HEK293 (cell line): ENCODE results near the gene NCOA7.

ENCODE experiments used
- EGR2 ChIP-seq: fragments of 450-650 bp; formaldehyde crosslinking; IDR thresholded peaks from 2 replicates; pipeline ENCODE4 v1.5.1; 2016; ENCODE audit warnings: low read depth, missing biosample characterization, missing genetic modification characterization
- PRDM10 ChIP-seq: fragments of 450-650 bp; formaldehyde crosslinking; IDR thresholded peaks from 2 replicates; pipeline ENCODE4 v1.5.1; 2016; ENCODE audit warnings: missing biosample characterization, missing genetic modification characterization
- PRDM4 ChIP-seq: fragments of 450-650 bp; formaldehyde crosslinking; IDR thresholded peaks from 2 replicates; pipeline ENCODE4 v1.5.1; 2017; ENCODE audit warnings: missing biosample characterization, missing genetic modification characterization
- SP7 ChIP-seq: fragments of 450-650 bp; formaldehyde crosslinking; IDR thresholded peaks from 2 replicates; pipeline ENCODE4 v1.5.1; 2016; ENCODE audit warnings: missing biosample characterization, missing genetic modification characterization
- YY1 ChIP-seq: fragments of 450-650 bp; formaldehyde crosslinking; IDR thresholded peaks from 2 replicates; pipeline ENCODE4 v1.5.1; 2018; ENCODE audit warnings: missing biosample characterization, missing genetic modification characterization
- YY2 ChIP-seq: fragments of 450-650 bp; formaldehyde crosslinking; IDR thresholded peaks from 2 replicates; pipeline ENCODE4 v1.5.1; 2016; ENCODE audit warnings: missing biosample characterization, missing genetic modification characterization
- ZFP41 ChIP-seq: fragments of 450-650 bp; formaldehyde crosslinking; IDR thresholded peaks from 2 replicates; pipeline ENCODE4 v1.5.1; 2016; ENCODE audit warnings: missing biosample characterization, missing genetic modification characterization, borderline replicate concordance
- ZNF10 ChIP-seq: fragments of 450-650 bp; formaldehyde crosslinking; IDR thresholded peaks from 2 replicates; pipeline ENCODE4 v1.5.1; 2017; ENCODE audit warnings: missing biosample characterization, missing genetic modification characterization
- ZNF16 ChIP-seq: fragments of 450-650 bp; formaldehyde crosslinking; IDR thresholded peaks from 2 replicates; pipeline ENCODE4 v1.5.1; 2016; ENCODE audit warnings: low read depth, missing biosample characterization, missing genetic modification characterization
- ZNF174 ChIP-seq: fragments of 450-650 bp; formaldehyde crosslinking; IDR thresholded peaks from 2 replicates; pipeline ENCODE4 v1.5.0; 2017; ENCODE audit warnings: missing biosample characterization, mild to moderate bottlenecking, missing genetic modification characterization
- ZNF335 ChIP-seq: fragments of 450-650 bp; formaldehyde crosslinking; conservative IDR thresholded peaks from 2 replicates; pipeline ENCODE4 v1.5.1; 2016; ENCODE audit warnings: missing biosample characterization, missing genetic modification characterization
- ZNF354C ChIP-seq: fragments of 450-650 bp; formaldehyde crosslinking; IDR thresholded peaks from 2 replicates; pipeline ENCODE4 v1.5.1; 2016; ENCODE audit warnings: missing biosample characterization, missing genetic modification characterization, low read depth, borderline replicate concordance
- ZNF426 ChIP-seq: fragments of 450-650 bp; formaldehyde crosslinking; IDR thresholded peaks from 2 replicates; pipeline ENCODE4 v1.5.1; 2017; ENCODE audit warnings: missing biosample characterization, missing genetic modification characterization, mild to moderate bottlenecking, inconsistent platforms, moderate library complexity
- ZNF473 ChIP-seq: fragments of 450-650 bp; formaldehyde crosslinking; IDR thresholded peaks from 2 replicates; pipeline ENCODE4 v1.5.1; 2017; ENCODE audit warnings: missing biosample characterization, missing genetic modification characterization
- ZNF488 ChIP-seq: fragments of 450-650 bp; formaldehyde crosslinking; IDR thresholded peaks from 2 replicates; pipeline ENCODE4 v1.5.1; 2016; ENCODE audit warnings: missing biosample characterization, missing genetic modification characterization
- ZNF518A ChIP-seq: fragments of 450-650 bp; formaldehyde crosslinking; conservative IDR thresholded peaks from 2 replicates; pipeline ENCODE4 v1.5.1; 2016; ENCODE audit warnings: low read depth, missing biosample characterization, missing genetic modification characterization
- ZNF571 ChIP-seq: fragments of 450-650 bp; formaldehyde crosslinking; IDR thresholded peaks from 2 replicates; pipeline ENCODE4 v1.5.0; 2017; ENCODE audit warnings: missing biosample characterization, missing genetic modification characterization
- ZNF585B ChIP-seq: fragments of 450-650 bp; formaldehyde crosslinking; IDR thresholded peaks from 2 replicates; pipeline ENCODE4 v1.5.1; 2016; ENCODE audit warnings: missing biosample characterization, missing genetic modification characterization
- ZNF600 ChIP-seq: fragments of 450-650 bp; formaldehyde crosslinking; IDR thresholded peaks from 2 replicates; pipeline ENCODE4 v1.5.1; 2016; ENCODE audit warnings: missing biosample characterization, missing genetic modification characterization
- ZNF645 ChIP-seq: fragments of 450-650 bp; formaldehyde crosslinking; IDR thresholded peaks from 2 replicates; pipeline ENCODE4; 2016; ENCODE audit warnings: missing biosample characterization, missing genetic modification characterization
- ZNF670 ChIP-seq: fragments of 450-650 bp; formaldehyde crosslinking; IDR thresholded peaks from 2 replicates; pipeline ENCODE4 v1.5.1; 2016; ENCODE audit warnings: missing biosample characterization, missing genetic modification characterization, low read depth
- ZNF768 ChIP-seq: fragments of 450-650 bp; formaldehyde crosslinking; IDR thresholded peaks from 2 replicates; pipeline ENCODE4 v1.5.1; 2018; ENCODE audit warnings: missing biosample characterization, mild to moderate bottlenecking, missing genetic modification characterization
- ZNF776 ChIP-seq: fragments of 450-650 bp; formaldehyde crosslinking; IDR thresholded peaks from 2 replicates; pipeline ENCODE4 v1.5.0; 2017; ENCODE audit warnings: missing biosample characterization, missing genetic modification characterization, borderline replicate concordance
- ZNF785 ChIP-seq: fragments of 450-650 bp; formaldehyde crosslinking; IDR thresholded peaks from 2 replicates; pipeline ENCODE4 v1.5.1; 2016; ENCODE audit warnings: missing biosample characterization, missing genetic modification characterization
- ZNF791 ChIP-seq: fragments of 450-650 bp; formaldehyde crosslinking; IDR thresholded peaks from 2 replicates; pipeline ENCODE4 v1.5.1; 2016; ENCODE audit warnings: missing biosample characterization, missing genetic modification characterization
- ZNF792 ChIP-seq: fragments of 450-650 bp; formaldehyde crosslinking; IDR thresholded peaks from 2 replicates; pipeline ENCODE4 v1.5.1; 2016; ENCODE audit warnings: missing biosample characterization, missing genetic modification characterization
- ZNF843 ChIP-seq: fragments of 450-650 bp; formaldehyde crosslinking; IDR thresholded peaks from 2 replicates; pipeline ENCODE4 v1.5.1; 2016; ENCODE audit warnings: missing biosample characterization, missing genetic modification characterization

NCOA7 gene

GRCh38 chr6:125745281-125746018 lies 45.3 kb upstream of the NCOA7 start (continued):
- TF ChIP-seq ZNF843 (tag by site-specific recombination): no peak
- no peak for TF ChIP-seq ZFP41 (tag by site-specific recombination)
- no peak for TF ChIP-seq ZNF585B (tag by site-specific recombination)
- TF ChIP-seq ZNF16 (tag by site-specific recombination): no peak
- no peak for TF ChIP-seq ZNF473 (tag by site-specific recombination)
- no peak for TF ChIP-seq EGR2
- no peak for TF ChIP-seq ZNF426 (tag by site-specific recombination)
- 0 out of 2 replicates have a peak, but pooled peaks have one; percentile 19 for TF ChIP-seq PRDM4 (tag by site-specific recombination)
- 0 out of 2 replicates have a peak, but pooled peaks have one; percentile 25 for TF ChIP-seq PRDM10 (tag by site-specific recombination)
- TF ChIP-seq ZNF785: no peak
- peak; percentile 87 for TF ChIP-seq ZNF335 (tag by site-specific recombination)
- no peak for TF ChIP-seq ZNF571
- TF ChIP-seq ZNF776 (tag by site-specific recombination): no peak
- TF ChIP-seq ZNF645: no peak
- TF ChIP-seq ZNF670 (tag by site-specific recombination): no peak
- peak; percentile 36; the same call in 1 of the 2 replicates for TF ChIP-seq SP7 (tag by site-specific recombination)
- no peak for TF ChIP-seq ZNF768 (tag by site-specific recombination)
- no peak for TF ChIP-seq ZNF10 (tag by site-specific recombination)
- TF ChIP-seq ZNF488 (tag by site-specific recombination): no peak
- no peak for TF ChIP-seq ZNF600
- TF ChIP-seq ZNF354C (tag by site-specific recombination): no peak
- no peak for TF ChIP-seq YY1
- no peak for TF ChIP-seq ZNF174 (tag by site-specific recombination)
- no peak for TF ChIP-seq ZNF518A (tag by site-specific recombination)
- no peak for TF ChIP-seq YY2 (tag by site-specific recombination)
- no peak for TF ChIP-seq ZNF792 (tag by site-specific recombination)
- no peak for TF ChIP-seq ZNF791 (tag by site-specific recombination)
